ENCODE measurements around the gene NGEF. TPM values are rescaled to one million over a fixed set of nuclear protein-coding genes. Genes with fewer than 3 reads are reported as not detected.

Gene NGEF
- total RNA-seq, 3 donors from 2014 or later: 20.1 to 67.5 (median 38.0) TPM

DNA sequence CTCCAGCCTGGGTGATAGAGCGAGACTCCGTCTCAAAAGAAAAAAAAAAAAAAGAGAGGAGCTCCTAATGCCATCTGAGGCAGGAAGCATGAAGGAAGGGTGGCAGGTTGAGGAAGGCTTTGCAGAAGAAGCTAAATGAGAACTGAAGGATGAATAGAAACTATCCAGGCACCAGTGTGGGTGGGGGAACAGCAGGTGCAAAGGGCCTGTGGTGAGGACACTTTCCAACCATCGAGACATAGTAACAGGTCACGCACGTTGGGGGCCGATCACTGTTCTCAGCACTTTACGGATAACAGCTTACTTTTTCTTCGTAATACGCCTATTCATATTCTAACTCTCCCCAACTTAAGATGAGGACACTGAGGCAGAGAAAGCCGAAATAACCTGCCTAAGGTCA lies 58.4 kb downstream of the NGEF start:
- Histone ChIP-seq H3K4me3 (no peak overlapping the region), H3K4me1 (ENCODE audit: low read depth) (no peaks in the 10 kb centered on the region), H3K36me3 (ENCODE audit: low read depth) (no peaks in the 10 kb centered on the region), H3K9me3 (no peaks in the 10 kb centered on the region)
- TF ChIP-seq, protein P1, sequence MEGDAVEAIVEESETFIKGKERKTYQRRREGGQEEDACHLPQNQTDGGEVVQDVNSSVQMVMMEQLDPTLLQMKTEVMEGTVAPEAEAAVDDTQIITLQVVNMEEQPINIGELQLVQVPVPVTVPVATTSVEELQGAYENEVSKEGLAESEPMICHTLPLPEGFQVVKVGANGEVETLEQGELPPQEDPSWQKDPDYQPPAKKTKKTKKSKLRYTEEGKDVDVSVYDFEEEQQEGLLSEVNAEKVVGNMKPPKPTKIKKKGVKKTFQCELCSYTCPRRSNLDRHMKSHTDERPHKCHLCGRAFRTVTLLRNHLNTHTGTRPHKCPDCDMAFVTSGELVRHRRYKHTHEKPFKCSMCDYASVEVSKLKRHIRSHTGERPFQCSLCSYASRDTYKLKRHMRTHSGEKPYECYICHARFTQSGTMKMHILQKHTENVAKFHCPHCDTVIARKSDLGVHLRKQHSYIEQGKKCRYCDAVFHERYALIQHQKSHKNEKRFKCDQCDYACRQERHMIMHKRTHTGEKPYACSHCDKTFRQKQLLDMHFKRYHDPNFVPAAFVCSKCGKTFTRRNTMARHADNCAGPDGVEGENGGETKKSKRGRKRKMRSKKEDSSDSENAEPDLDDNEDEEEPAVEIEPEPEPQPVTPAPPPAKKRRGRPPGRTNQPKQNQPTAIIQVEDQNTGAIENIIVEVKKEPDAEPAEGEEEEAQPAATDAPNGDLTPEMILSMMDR (IDR thresholded peaks at IDR 0.05): no peak
- intact Hi-C loops (cut with DNase I, micrococcal nuclease): no loop called here
- DNase-seq (no peak), ATAC-seq (no peak)

DNA sequence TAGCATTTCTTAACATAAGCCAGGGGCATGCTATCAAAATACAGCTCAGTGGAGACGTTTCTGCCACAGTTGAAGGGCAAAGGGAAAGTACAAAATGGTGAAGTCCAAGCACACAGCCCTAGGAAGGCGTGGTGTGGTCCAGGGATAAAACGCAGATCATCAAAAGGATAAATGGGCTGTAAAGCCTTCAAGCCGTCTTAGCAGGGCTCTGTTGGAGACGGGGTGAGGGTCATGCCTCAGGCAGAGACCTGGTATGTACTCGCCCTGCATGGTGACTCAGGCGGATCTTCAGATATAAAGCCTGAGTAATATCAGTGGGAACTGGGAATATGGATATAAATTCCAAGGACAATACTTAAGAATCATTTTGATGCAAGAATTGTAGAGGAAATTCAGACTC lies 61.2 kb downstream of the NGEF start:
- no peak for DNase-seq
- Histone ChIP-seq H3K4me3 (no peak overlapping the region), H3K4me1 (ENCODE audit: low read depth) (no peaks in the 10 kb centered on the region), H3K9me3 (no peaks in the 10 kb centered on the region), H3K36me3 (ENCODE audit: low read depth) (no peaks in the 10 kb centered on the region)
- intact Hi-C loops (cut with DNase I, micrococcal nuclease): no loop called here
- no peak for ATAC-seq
- TF ChIP-seq, protein P1 (IDR thresholded peaks at IDR 0.05): no peak

DNA sequence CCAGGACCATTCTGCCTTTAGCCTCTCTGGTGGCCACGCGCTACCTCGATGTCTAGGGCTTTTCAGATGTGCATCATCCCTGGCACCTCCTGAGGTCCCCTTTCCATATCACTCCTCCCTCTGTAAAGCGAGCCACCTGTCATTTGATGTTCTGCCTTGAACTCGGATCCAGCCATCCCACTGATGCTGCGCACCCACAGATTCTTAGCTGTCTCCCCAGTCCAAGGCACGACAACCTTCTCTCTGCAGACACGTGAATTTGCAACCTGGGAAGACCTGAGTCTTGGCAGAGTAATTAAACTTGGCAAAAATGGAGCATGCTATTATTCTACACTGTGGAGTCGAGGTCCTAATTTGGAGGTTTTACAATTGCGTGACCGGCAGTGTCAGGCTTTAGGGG lies 61.9 kb downstream of the NGEF start:
- no peak for ATAC-seq
- intact Hi-C loops (cut with DNase I, micrococcal nuclease): no loop called here
- no peaks in the 10 kb centered on the region for H3K9me3 ChIP-seq

DNA sequence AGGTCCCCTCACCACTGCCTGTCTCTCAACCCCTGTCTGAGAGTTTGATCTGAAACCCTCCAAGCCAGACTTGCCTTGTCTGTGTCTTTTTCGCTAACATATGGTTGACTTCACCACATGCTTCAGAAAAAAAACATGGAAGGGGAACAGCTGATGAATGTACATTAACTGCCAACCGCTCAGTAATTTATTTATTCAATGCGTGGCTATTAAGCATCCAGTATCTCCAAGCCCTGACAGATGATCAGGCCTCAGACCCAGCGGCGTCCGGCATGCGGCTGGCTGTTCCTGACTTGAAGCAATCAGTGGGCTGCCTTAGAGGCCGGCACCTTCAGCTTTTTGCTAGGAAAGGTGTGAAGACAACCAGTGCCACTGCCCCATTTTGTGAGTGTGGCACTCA lies 62.3 kb downstream of the NGEF start:
- TF ChIP-seq, protein P1 (IDR thresholded peaks at IDR 0.05): no peak
- H3K4me1 ChIP-seq (ENCODE audit: low read depth): no peaks in the 10 kb centered on the region
- ATAC-seq (no peak), DNase-seq (no peak)
- no peaks in the 10 kb centered on the region for H3K9me3 ChIP-seq
- H3K36me3 ChIP-seq (ENCODE audit: low read depth): no peaks in the 10 kb centered on the region
- H3K4me3 ChIP-seq: no peak overlapping the region
- intact Hi-C loops (cut with DNase I, micrococcal nuclease): no loop called here

More for the DNA sequence above, 61.9 kb downstream of the NGEF start:
- Histone ChIP-seq H3K4me1 (ENCODE audit: low read depth) (no peaks in the 10 kb centered on the region), H3K4me3 (no peak overlapping the region), H3K36me3 (ENCODE audit: low read depth) (no peaks in the 10 kb centered on the region)
- TF ChIP-seq, protein P1 (IDR thresholded peaks at IDR 0.05): no peak
- DNase-seq: no peak

DNA sequence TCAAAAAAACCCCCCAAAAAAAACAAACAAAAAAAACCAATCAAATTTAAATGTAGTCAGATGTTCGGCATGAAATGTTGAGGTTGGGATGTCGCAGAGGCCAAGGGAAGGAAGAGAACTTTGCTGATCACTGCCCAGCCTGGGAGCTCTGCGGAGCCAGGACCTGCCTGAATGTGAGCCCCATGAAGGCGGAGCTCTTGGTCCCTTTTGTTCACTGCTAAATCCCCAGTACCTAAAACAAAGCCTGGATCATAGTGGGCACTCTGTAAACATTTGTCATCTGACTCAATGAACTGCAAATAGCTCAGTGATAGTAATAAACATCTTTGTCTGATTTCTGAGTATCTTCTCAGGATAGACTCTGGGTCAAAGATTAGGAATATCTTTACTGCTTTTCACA lies 64.0 kb downstream of the NGEF start:
- Histone ChIP-seq H3K9me3 (no peaks in the 10 kb centered on the region), H3K36me3 (ENCODE audit: low read depth) (no peaks in the 10 kb centered on the region), H3K4me1 (ENCODE audit: low read depth) (no peaks in the 10 kb centered on the region), H3K4me3 (no peak overlapping the region)
- no peak for DNase-seq
- intact Hi-C loops (cut with DNase I, micrococcal nuclease): no loop called here
- no peak for ATAC-seq
- TF ChIP-seq, protein P1 (IDR thresholded peaks at IDR 0.05): no peak

DNA sequence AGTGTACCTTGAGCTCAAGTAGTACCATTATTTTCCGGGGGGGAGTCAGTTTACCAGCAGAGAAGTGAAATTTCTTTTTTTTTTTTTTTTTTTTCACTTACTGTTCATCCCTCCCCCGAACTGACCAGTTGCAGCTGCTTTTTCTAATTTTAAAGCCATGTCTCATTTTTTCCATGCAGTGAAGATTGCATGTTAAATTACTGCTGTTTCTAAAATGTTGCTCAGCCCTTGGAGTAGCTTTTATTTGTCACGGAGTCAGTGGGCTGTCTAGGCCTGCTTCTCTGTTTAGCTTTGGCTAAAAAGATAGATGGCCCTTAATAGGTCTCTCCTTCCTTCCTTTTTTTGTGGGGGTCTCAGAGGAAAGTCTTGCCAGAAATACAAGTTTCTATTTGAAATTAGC lies 70.2 kb downstream of the NGEF start:
- Histone ChIP-seq H3K4me3 (no peak overlapping the region), H3K4me1 (ENCODE audit: low read depth) (no peaks in the 10 kb centered on the region), H3K9me3 (peaks cover 7% of the 10 kb centered on the region), H3K36me3 (ENCODE audit: low read depth) (no peaks in the 10 kb centered on the region)
- ATAC-seq (no peak), DNase-seq (no peak)
- intact Hi-C loops (cut with DNase I, micrococcal nuclease): no loop called here
- TF ChIP-seq, protein P1 (IDR thresholded peaks at IDR 0.05): no peak

Measured in mucosa of descending colon (tissue), 3 donors.